HG03342 (cell line): Measurements from ENCODE around the gene RYR2.
"Not testable (repeated sequence)": the region's sequence is repeated elsewhere in the genome, so short reads cannot be mapped to it uniquely, and the experiment has no call there.

Experiments used
- ATAC-seq: cut with Tn5 transposase; IDR thresholded peaks from one replicate; pipeline ENCODE4 v1.9.1; 2021; ENCODE audit warnings: mild to moderate bottlenecking, moderate library complexity; ENCODE audit not compliant: unreplicated experiment

The RYR2 gene

DNA sequence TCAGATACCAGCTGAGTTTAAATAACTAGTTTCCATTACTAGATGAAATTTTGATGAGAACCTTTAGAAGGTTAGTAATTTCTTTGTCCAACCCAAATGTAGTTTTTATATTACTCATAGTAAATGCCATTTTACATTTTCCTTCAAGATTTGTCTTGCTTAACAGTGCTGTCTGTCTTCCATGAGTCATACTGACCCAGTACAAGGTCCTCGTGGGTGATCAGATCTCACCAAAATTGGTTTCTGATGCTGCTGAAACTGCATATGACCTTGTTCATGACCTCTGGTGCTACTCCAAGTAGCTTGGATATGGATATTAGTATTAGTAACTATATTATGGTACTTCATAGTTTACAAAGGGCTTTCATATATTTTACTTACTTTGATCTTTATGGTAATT, 207.1 kb downstream of the RYR2 start:
- no peak for ATAC-seq

DNA sequence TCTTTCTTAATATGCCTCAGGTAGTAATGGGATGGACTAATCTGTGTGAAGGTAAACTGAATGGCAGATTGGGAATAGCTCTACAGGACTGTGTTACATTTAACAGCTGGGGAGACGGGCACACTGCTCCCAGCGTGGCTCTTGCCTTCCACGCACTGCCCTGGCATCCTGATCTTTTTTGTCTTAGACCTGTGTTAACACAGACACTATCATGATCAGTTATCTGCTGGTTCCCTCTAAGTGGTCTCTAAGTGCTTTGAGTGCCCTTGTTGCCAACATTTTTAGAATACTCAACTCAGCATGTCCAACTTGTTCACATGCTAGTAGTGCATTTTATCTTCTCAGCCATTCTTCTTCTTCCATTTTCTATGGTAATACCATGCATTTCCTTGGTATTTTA, 208.1 kb downstream of the RYR2 start:
- no peak for ATAC-seq

DNA sequence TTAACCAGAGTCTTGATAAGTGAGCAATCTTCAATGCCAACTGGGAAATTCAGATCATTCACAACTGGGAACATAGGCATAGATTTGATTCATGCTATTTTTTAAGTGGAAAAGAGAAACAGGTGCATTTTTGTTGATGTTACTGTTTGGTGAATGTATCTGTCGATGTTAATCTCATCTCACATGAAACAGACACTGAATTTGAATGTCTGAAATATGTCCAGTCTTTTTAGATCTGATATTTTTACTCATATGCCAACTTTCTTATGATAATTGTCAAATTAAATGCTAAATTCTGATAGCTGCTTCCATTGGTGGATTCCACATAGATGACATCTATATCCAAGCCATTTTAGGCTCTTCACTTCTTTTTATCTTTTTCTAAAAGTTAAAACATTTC, 213.1 kb downstream of the RYR2 start:
- ATAC-seq: no peak

- no peak for ATAC-seq
These were observed 216.9 kb downstream of the RYR2 start for GRCh38 chr1:237258871-237259270.

- no peak for ATAC-seq
These were observed 219.2 kb downstream of the RYR2 start for GRCh38 chr1:237261198-237261597.

DNA sequence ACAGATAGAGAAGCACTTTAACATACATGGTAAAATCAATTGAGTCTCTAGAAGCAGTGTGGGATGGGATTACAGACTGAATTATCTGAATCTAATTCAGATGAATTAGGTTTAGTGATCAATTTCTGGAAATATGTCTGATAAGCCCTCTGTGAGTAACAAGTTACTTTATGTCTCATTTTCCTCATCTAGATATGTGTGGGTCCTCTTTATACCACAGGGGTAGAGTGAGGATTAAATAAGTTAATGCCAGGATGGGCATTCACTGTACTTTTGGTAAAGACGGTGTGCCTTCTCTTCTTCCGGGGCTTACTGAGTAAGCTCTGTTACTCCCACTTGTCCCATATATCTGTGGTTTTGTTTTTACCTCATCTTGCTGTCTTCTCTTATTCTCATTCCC, 225.8 kb downstream of the RYR2 start:
- no peak for ATAC-seq

DNA sequence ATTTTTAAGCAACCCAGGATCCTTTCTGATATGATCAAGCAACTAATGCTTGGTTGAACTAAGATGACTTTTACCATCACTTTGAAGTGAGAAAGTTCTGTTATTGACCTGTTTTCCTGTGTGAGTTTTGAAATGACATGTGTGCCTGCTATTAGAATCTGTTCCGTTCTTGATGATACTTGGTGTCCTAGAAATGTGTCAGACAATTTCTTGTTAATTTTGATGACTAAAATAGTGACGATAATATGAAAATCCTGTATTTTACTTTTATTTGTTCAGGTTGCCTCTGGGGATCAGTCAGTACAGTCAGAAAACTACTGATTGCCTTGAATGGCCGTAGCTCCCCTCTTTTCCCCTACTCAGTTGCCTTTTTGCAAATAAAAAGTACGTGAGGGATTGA, 228.0 kb downstream of the RYR2 start:
- ATAC-seq: peak; percentile 39

- no peak for ATAC-seq
These were observed 228.4 kb downstream of the RYR2 start for GRCh38 chr1:237270353-237270752.

DNA sequence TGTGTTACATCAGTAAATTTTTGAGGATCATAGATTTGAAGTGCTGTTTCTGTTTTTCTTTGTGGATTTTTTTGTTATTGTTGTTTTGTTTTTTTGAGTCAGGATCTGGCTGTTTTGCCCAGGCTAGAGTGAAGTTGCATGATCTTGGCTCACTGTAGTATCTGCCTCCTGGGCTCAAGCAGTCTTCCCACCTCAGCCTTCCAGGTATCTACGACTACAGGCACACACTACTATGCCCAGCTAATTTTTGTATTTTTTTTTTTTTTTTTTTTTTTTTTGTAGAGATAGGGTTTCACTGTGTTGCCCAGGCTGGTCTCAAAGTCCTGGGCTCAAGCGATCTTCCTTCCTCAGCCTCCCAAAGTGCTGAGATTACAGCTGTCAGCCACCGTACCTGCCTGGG, 236.0 kb downstream of the RYR2 start:
- not testable (repeated sequence) for ATAC-seq

GRCh38 chr1:237279629-237280028, 237.6 kb downstream of the RYR2 start:
- no peak for ATAC-seq

DNA sequence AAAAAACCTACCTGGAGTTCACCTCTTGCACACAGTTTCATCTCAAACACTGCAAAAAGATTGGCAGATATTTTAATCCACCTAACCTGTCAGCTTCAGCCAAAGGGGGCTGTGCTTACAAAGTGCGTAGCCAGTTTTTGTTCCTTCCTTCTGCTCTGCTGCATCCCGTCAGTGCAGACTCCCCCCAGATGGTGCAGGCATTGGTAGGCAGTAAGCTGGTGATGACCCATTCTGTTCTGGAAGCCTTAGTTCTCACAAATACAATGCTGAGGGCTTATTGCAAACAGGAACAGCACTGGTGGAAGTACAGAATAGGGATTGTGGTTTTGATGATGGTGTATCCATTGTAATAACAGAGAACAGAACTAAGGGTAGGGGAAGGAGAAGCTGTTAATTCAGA, 239.5 kb downstream of the RYR2 start:
- no peak for ATAC-seq

- no peak for ATAC-seq
These were observed 240.3 kb downstream of the RYR2 start for GRCh38 chr1:237282208-237282783.

DNA sequence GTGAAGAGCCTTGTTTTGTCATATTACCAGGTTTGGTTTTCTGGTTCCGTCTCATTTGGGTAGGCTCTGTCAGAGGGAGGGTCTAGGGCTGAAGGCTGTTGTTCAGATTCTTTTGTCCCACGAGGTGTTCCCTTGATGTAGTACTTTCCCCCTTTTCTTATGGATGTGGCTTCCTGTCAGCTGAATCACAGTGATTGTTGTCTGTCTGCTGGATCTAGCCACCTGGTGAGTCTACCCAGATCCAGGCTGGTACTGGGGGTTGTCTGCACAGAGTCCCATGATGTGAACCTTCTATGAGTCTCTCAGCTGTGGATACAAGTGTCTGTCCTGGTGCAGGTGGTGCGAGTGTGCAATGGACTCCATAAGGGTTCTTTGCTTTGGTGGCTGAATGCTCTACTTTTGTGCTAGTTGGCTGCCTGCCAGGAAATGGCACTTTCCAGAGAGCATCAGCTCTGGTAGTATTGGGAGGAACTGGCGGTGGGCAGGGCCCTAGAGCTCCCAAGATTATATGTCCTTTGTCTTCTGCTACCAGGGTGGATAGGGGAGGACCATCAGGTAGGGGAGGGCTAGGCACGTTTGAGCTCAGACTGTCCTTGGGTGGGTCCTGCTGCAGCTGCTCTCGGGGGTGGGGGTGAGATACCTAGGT, 246.0 kb downstream of the RYR2 start:
- ATAC-seq: no peak

DNA sequence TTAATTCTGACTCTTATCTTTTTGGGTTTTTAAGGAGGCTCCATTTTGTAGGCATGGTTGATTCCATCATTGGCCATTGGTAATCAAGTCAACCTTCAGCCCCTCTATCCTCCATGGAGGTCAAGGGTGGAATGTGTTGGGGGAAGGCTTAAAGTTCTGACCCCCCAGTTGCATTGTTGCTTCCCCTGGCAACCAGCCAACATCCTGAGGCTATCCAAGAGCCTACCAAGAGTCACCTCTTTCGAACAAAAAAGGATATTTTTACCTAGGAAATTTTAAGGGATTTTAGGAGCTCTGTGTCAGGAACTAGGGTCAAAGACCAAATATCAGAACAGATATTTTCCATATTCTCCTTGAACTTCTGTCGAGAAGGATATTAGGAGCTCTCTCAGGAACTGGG, 251.8 kb downstream of the RYR2 start:
- no peak for ATAC-seq

DNA sequence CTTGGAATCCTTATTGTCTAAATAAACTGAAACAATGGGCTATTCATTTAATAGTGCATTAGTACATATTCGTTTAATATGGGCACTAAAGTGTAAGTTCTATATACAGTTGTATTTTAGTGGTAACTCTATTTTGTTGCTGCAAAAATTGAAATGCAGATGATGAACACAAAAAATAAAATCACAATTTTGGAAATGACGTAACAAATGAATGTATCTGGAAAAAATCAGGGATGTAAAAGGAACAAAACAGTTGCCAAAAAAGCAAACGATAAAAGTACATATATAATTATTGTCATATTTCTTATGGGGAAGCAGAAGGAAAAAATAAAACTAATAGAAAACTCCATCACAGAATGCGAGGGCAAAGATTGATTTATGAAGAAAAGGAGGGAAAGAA, 254.9 kb downstream of the RYR2 start:
- no peak for ATAC-seq

- no peak for ATAC-seq
These were observed 258.7 kb downstream of the RYR2 start for GRCh38 chr1:237300642-237301041.

- no peak for ATAC-seq
These were observed 261.9 kb downstream of the RYR2 start for GRCh38 chr1:237303929-237304328.

DNA sequence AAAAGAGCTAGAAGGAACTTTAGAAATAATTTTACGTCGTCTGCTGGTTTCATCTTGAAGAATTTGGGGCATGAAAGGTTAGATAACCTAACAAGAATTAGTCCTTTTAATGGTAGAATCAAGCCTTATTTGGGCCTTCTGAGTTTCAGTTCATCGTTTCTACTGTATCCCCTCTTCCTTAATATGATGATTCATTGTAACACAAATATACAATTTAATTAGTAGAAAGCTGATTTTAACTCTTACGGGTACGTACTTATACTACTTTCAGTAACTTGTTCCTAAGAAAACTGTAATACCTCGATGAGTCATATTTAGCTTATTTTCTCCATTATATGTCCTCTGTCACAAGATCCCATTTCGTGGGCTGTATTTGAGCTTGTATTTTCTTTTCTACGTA, 264.7 kb downstream of the RYR2 start:
- ATAC-seq: no peak

- ATAC-seq: no peak
These were observed 267.7 kb downstream of the RYR2 start for GRCh38 chr1:237309595-237310118.

DNA sequence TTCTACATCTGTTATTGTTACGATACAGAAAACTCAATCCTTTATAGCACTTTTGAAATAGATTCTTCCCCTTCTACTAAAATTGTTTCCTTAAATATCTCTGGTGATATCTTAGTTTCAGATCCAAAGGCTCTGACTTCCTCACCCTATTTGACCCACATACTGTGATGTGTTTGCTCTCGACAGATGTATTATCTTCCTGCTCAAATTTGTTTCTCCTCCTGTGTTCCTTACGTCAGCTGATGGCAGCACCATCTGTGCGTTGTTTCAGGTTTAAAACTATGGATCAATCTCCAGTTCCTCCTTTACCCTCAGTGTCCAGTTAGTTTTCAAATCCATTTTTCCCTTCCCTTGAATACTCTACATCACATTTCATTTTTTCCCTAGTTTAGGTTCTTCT, 274.4 kb downstream of the RYR2 start:
- ATAC-seq: no peak

DNA sequence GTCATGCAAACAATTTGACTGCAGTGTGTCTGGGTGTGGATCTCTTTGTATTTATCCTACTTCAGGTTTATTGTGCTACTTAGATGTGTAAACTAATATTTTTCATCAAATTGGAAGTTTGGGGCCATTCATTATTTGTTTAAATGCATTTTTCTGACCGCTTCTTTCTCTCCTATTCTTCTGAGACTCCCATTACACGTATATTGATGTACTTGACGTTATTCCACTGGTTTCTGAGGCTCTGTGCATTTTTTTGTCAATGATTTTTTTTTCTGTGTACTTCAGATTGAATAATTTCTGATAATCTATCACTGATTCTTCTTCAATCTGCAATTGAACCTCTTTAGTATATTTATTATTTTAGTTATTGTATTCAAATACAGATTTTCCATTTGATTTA, 276.8 kb downstream of the RYR2 start:
- no peak for ATAC-seq

- no peak for ATAC-seq
These were observed 278.9 kb downstream of the RYR2 start for GRCh38 chr1:237320890-237321289.

GRCh38 chr1:237324226-237324625, 282.2 kb downstream of the RYR2 start:
- ATAC-seq: no peak
